NCI-H2107 treated with DMSO at 0.1 percent for 48 hours (cell line): ENCODE data around the gene SDK2.
A peak's percentile ranks its signal among the peaks of the same experiment; 100 is the strongest.

Source experiments
- DNase-seq: peaks from one replicate; lab custom pipeline; 2025; ENCODE audit not compliant: unreplicated experiment; lab: John Stamatoyannopoulos, UW

SDK2 gene

GRCh38 chr17:73612031-73612472, 32.2 kb downstream of the SDK2 start:
- no peak for DNase-seq

GRCh38 chr17:73611630-73612029, 32.6 kb downstream of the SDK2 start:
- no peak for DNase-seq

- no peak for DNase-seq
These were observed 33.8 kb downstream of the SDK2 start for GRCh38 chr17:73610331-73610911.

GRCh38 chr17:73609758-73610157, 34.5 kb downstream of the SDK2 start:
- DNase-seq, result peak; percentile 28

- DNase-seq, result no peak
These were observed 35.2 kb downstream of the SDK2 start for GRCh38 chr17:73609060-73609459.

- no peak for DNase-seq
These were observed 38.8 kb downstream of the SDK2 start for GRCh38 chr17:73605444-73605843.

GRCh38 chr17:73604476-73604875, 39.8 kb downstream of the SDK2 start:
- no peak for DNase-seq

- no peak for DNase-seq
These were observed 40.3 kb downstream of the SDK2 start for GRCh38 chr17:73603971-73604370.

GRCh38 chr17:73600103-73600871, 44.0 kb downstream of the SDK2 start:
- DNase-seq, result no peak

GRCh38 chr17:73599599-73599998, 44.6 kb downstream of the SDK2 start:
- DNase-seq, result no peak

GRCh38 chr17:73598212-73598611, 46.0 kb downstream of the SDK2 start:
- no peak for DNase-seq

GRCh38 chr17:73595931-73596330, 48.3 kb downstream of the SDK2 start:
- DNase-seq, result no peak

- DNase-seq, result no peak
These were observed 48.8 kb downstream of the SDK2 start for GRCh38 chr17:73595479-73595878.

GRCh38 chr17:73595068-73595467, 49.2 kb downstream of the SDK2 start:
- DNase-seq, result no peak

GRCh38 chr17:73594598-73594997, 49.6 kb downstream of the SDK2 start:
- no peak for DNase-seq

- DNase-seq, result no peak
These were observed 50.2 kb downstream of the SDK2 start for GRCh38 chr17:73594025-73594424.

- DNase-seq, result no peak
These were observed 50.8 kb downstream of the SDK2 start for GRCh38 chr17:73593249-73593965.

GRCh38 chr17:73592501-73592961, 51.7 kb downstream of the SDK2 start:
- no peak for DNase-seq

GRCh38 chr17:73592079-73592415, 52.2 kb downstream of the SDK2 start:
- no peak for DNase-seq

GRCh38 chr17:73591296-73592078, 52.8 kb downstream of the SDK2 start:
- DNase-seq, result peak; percentile 34

- peak; percentile 82 for DNase-seq
These were observed 54.8 kb downstream of the SDK2 start for GRCh38 chr17:73589363-73589980.
